ENCODE results near the gene C10orf143.

DNA sequence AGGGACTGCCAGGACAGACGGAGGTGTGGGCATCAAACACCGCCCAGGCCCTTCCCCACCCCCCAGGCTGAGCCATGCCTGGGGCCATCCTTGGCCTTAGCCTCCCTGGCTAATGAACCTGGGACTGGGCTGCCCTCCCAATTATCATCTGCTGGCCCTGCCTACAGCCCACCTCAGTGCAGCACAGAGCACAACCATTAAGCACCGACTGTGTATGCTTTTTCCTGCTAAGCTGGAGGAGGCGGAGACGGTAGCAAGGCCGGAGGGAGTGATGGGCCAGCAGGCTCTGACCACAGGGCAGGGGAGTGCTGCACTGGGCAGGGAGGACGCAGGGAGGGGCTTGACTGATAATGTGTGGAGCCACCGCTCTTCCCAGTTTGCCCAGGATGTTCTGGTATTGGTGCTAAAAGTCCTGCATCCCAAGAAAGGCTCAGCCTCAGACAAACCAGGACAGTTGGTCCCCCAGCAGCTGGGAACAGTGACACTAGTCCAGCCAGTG, 72.0 kb downstream of the C10orf143 start:
- TF ChIP-seq, protein P1, sequence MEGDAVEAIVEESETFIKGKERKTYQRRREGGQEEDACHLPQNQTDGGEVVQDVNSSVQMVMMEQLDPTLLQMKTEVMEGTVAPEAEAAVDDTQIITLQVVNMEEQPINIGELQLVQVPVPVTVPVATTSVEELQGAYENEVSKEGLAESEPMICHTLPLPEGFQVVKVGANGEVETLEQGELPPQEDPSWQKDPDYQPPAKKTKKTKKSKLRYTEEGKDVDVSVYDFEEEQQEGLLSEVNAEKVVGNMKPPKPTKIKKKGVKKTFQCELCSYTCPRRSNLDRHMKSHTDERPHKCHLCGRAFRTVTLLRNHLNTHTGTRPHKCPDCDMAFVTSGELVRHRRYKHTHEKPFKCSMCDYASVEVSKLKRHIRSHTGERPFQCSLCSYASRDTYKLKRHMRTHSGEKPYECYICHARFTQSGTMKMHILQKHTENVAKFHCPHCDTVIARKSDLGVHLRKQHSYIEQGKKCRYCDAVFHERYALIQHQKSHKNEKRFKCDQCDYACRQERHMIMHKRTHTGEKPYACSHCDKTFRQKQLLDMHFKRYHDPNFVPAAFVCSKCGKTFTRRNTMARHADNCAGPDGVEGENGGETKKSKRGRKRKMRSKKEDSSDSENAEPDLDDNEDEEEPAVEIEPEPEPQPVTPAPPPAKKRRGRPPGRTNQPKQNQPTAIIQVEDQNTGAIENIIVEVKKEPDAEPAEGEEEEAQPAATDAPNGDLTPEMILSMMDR (IDR thresholded peaks at IDR 0.05; ENCODE audit: low read depth, low read length) = no peak
- no peak for TF ChIP-seq EZH2phosphoT487 (IDR thresholded peaks at IDR 0.05; ENCODE audit: low read depth)
